ENCODE measurements around the gene TGFBR2.

Gene TGFBR2

GRCh38 chr3:30688776-30689641, 82.6 kb downstream of the TGFBR2 start:
- DNase-seq (ENCODE audit: low read depth in 4 of 4, low spot score in 1 of 4) = no peak

- no peak for DNase-seq (ENCODE audit: low read depth in 4 of 4, low spot score in 1 of 4)
These were observed 83.8 kb downstream of the TGFBR2 start for GRCh38 chr3:30690199-30690598.

GRCh38 chr3:30691249-30691880, 85.0 kb downstream of the TGFBR2 start:
- DNase-seq (ENCODE audit: low read depth in 4 of 4, low spot score in 1 of 4) = no peak

GRCh38 chr3:30691944-30692343, 85.5 kb downstream of the TGFBR2 start:
- no peak for DNase-seq (ENCODE audit: low read depth in 4 of 4, low spot score in 1 of 4)

- DNase-seq (ENCODE audit: low read depth in 4 of 4, low spot score in 1 of 4) = no peak
These were observed 86.2 kb downstream of the TGFBR2 start for GRCh38 chr3:30692498-30693130.

- DNase-seq (ENCODE audit: low read depth in 4 of 4, low spot score in 1 of 4) = no peak
These were observed 87.2 kb downstream of the TGFBR2 start for GRCh38 chr3:30693470-30694120.

- no peak for DNase-seq (ENCODE audit: low read depth in 4 of 4, low spot score in 1 of 4)
These were observed 87.7 kb downstream of the TGFBR2 start for GRCh38 chr3:30694148-30694547.

- no peak for DNase-seq (ENCODE audit: low read depth in 4 of 4, low spot score in 1 of 4)
These were observed 88.3 kb downstream of the TGFBR2 start for GRCh38 chr3:30694668-30695067.

- no peak for DNase-seq (ENCODE audit: low read depth in 4 of 4, low spot score in 1 of 4)
These were observed 89.1 kb downstream of the TGFBR2 start for GRCh38 chr3:30695302-30696061.

GRCh38 chr3:30696403-30696819, 90.0 kb downstream of the TGFBR2 start:
- DNase-seq (ENCODE audit: low read depth in 4 of 4, low spot score in 1 of 4) = no peak

- DNase-seq (ENCODE audit: low read depth in 4 of 4, low spot score in 1 of 4) = no peak
These were observed 90.5 kb downstream of the TGFBR2 start for GRCh38 chr3:30696896-30697295.

- DNase-seq (ENCODE audit: low read depth in 4 of 4, low spot score in 1 of 4) = no peak
These were observed 92.1 kb downstream of the TGFBR2 start for GRCh38 chr3:30698549-30698948.

- no peak for DNase-seq (ENCODE audit: low read depth in 4 of 4, low spot score in 1 of 4)
These were observed 93.5 kb downstream of the TGFBR2 start for GRCh38 chr3:30699927-30700326.

GRCh38 chr3:30700702-30701321, 94.4 kb downstream of the TGFBR2 start:
- no peak for DNase-seq (ENCODE audit: low read depth in 4 of 4, low spot score in 1 of 4)

GRCh38 chr3:30702038-30702827, 95.8 kb downstream of the TGFBR2 start:
- DNase-seq (ENCODE audit: low read depth in 4 of 4, low spot score in 1 of 4) = no peak

GRCh38 chr3:30702828-30703397, 96.5 kb downstream of the TGFBR2 start:
- no peak for DNase-seq (ENCODE audit: low read depth in 4 of 4, low spot score in 1 of 4)

- DNase-seq (ENCODE audit: low read depth in 4 of 4, low spot score in 1 of 4) = no peak
These were observed 98.8 kb downstream of the TGFBR2 start for GRCh38 chr3:30704931-30705890.

- no peak for DNase-seq (ENCODE audit: low read depth in 4 of 4, low spot score in 1 of 4)
These were observed 101.4 kb downstream of the TGFBR2 start for GRCh38 chr3:30707825-30708224.
